GM18502 (cell line): Measurements from ENCODE around the gene MS4A14.
"Not testable (repeated sequence)": the region's sequence is repeated elsewhere in the genome, so short reads cannot be mapped to it uniquely, and the experiment has no call there.

ENCODE experiments used
- ATAC-seq: cut with Tn5 transposase; IDR thresholded peaks from one replicate; pipeline ENCODE4 v1.9.1; 2021; ENCODE audit warnings: mild to moderate bottlenecking; ENCODE audit not compliant: unreplicated experiment, poor library complexity

The MS4A14 gene, protein sequence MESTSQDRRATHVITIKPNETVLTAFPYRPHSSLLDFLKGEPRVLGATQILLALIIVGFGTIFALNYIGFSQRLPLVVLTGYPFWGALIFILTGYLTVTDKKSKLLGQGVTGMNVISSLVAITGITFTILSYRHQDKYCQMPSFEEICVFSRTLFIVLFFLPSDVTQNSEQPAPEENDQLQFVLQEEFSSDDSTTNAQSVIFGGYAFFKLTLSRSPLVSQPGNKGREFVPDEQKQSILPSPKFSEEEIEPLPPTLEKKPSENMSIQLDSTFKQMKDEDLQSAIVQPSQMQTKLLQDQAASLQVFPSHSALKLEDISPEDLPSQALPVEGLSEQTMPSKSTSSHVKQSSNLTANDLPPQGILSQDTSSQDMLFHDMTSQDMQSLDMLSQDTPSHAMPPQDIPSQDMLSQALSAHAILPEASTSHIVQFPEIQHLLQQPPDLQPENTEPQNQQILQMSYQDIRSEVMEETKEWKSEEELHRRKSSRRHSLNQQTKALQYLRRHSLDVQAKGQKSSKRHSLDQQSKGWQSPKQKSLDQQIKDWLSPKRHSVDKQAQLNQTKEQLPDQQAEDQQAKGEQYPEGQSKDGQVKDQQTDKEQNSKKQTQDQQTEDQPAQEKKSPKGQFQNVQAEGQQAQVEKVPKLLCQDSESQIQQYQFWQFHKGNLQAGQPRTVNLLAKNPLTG

DNA sequence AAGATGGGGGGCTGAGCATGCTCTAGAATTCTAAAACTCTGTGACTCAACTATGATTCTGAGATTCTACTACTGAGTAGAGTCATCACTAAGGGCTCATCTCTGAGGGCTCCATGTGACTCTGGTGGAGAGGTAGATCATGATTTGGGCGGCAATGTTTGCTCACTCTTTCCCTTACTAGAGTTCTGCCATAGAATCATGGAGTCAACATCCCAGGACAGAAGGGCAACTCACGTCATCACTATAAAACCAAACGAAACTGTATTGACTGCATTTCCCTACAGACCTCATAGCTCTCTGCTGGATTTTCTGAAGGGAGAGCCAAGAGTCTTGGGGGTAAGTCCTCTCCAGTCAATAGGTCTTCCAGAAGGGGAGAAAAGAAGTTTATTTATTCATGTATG is at the start of gene MS4A14:
TSS of gene MS4A14 (plus strand) at position 78 of the 400 bp plus-strand sequence. CDS start at position 198, 120 bp downstream.
- peak; percentile 22 for ATAC-seq

DNA sequence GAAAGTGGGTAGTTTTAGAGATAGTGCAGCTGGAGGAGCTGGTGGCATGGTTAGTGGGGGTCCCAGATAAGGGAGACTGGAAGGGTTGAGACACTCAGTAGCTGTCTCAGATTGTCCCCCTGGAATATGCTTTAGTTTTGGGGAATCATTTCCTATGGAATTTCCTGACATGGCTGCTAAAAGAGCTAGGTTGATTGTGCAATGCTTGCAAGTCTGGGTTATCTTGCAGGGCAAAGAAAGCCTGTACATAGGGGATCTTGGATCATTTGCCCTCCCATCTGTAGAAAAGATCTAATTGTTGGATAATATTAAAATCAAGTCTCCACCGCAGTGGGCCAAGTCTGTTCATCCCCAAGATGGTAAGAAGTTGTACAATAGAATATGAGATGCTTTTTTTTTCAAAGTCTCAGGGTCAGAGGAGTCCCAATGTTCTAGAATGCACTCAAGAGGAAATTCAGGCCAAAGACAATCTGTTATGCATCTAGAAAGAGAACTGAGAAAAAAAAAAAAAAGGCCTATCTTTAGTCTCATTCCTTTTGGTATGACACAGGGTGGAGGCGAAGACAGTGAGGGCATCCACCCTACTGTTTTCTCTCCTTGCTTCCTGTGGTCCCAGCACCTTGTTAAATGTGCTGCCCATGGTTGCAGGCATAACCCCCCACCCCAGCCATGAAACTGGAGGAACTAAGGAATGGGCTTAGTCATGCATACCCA is 49.0 kb upstream of the MS4A14 start:
- no peak for ATAC-seq

DNA sequence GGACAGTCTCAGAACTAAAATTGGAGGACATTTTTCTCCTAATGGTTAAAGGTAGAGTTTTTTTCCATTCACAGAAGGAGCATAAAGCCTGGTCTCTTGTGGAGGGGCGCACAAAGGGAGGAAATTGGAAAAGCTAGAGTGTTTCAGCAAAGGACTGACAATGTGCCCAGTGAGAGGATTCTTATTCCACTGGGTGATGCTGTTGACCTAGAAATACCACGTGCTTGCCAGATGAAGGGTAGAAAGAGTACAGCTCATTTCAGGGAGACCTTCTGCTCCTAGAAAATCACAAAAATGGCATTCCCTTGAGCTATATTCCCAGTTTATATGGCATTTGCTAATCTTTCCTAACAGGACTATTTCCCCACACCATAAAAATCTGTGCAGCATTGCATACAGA is 48.1 kb upstream of the MS4A14 start:
- ATAC-seq, result no peak

DNA sequence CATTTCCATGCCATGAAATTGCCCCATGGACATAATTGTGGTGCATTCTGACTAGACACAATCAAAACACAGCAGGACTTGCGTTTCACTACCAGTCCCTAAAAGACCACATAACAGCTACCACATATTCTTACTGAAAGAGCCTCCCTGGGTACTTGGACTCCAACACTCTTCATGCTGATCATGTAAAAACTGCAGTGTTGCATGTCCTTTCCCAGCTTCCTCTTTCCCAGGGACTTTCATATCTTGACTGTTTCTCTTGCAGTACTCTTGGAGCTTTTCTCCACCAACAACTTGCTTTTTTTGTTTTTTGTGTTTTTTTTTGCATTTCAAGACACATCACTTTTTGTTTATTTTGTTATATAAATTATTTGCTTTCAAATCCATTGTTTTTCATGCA is 46.3 kb upstream of the MS4A14 start:
- ATAC-seq, result no peak

DNA sequence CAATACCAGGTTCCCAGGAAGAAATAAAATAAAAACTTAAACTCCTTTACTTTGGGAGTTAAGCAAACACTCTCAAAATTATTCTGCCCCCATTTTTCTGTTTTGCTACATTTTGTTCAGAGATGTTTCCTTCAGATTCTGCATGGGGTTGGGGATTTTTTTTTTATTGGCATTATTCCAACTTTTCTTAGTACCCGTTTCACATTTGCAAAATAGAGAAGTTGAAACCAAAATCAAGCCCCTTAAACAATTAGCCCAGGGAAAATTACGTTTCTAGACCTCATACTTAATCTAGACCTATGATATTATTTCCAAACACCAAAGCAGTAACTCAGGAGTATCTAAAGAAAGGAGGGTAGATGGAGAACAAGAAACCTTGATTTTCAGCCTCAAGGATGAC is 38.5 kb upstream of the MS4A14 start:
- no peak for ATAC-seq

DNA sequence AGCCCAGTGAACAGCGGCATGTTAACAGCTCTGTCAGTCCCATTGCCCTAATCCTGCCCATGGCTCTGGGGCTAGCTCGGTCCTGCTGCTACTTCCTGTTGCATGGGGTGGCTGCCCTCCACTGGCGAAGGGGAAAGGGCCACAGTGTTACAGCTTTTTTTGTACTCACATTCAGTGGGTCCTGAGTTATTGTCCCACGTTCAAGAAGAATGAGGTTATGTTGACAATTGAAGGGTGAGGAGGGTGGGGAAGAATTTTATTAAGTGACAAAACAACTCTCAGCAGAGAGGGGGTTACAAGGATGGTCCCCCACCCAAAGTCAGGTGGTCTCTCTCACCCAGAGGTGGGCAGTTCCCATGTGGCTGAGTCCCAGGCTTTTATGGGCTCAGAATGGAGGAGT is 35.6 kb upstream of the MS4A14 start:
- no peak for ATAC-seq

DNA sequence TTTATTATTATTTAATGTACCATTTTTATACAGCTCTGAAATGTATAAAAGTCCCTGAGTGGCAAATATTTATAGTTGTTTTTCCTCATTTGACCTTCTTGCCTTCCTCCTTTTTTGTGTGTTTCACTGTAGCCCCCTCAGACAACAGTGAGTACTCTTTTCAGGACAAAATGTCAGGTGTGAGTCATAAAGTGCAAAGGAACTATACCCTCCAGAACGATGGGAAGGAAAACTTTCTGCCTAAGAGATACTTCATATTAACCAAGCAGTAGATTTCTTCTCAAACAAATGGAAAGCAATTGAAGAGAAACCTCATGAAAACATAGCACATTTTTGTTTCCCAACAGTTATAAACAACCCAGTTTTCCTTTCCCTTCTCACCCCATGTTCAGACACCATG is 34.0 kb upstream of the MS4A14 start:
- no peak for ATAC-seq

DNA sequence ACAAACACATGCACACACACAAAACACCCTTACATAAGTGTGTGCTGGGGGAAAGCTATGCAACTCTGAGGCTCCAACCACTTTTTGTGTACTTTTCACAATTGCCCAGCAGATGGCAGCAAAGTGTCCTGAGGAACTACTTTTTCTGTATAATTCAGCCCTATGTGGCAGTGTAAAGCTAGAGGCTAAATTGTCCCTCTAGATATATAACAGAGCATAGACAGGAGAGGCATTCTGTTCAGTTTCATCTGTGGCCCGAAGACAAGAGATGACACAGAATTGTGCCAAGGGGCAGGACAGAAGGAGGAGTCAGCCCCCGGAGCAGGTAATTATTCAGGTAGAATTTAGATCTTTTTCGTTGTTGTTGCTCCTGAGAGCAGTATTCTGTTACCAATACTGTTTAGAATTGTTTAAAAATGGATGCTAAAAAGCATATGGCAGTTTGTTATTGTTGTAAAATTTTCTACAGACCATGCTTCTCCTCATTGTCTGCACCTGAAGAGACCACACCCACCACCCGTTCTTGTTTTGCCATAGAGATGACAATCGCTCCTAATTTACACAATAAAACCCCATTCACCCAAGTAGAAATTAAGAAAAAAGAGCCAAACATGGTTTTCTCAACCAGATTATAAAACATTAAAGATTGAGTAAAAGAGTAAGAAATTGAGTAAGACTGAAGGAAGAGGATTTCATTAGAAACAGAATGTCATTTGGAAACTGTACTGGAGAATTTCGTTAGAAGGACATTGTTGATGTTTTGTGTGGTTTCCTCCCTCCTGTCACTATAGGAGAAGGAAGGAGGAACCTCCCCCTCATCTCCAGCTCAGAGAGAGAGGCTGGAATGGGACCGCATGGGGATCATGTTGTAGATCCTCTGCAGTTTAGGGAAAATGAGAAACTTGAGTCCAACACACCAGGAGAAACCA is 32.5 kb upstream of the MS4A14 start:
- ATAC-seq, result peak; percentile 64

DNA sequence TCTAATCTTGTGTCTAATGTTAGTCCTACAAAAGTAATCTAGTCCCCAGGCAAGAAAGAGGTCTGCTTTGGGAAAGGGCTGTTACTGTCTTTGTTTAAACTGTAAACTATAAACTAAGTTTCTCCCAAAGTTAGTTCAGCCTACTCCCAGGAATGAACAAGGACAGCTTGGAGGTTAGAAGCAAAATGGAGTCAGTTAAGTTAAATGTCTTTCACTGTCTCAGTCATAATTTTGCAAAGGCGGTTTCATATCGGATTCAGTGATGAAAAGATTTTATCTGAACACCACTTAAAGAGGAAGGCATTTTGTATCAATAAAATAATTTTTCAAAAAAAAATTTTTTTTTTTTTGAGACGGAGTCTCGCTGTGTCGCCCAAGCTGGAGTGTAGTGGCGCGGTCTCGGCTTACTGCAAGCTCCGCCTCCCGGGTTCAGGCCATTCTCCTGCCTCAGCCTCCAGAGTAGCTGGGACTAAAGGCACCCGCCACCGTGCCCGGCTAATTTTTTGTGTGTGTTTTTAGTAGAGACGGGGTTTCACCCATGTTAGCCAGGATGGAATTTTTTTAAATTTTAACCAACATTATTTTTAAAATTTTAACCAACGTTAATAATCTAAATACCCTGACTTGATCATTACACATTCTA is 29.9 kb upstream of the MS4A14 start:
- not testable (repeated sequence) for ATAC-seq

DNA sequence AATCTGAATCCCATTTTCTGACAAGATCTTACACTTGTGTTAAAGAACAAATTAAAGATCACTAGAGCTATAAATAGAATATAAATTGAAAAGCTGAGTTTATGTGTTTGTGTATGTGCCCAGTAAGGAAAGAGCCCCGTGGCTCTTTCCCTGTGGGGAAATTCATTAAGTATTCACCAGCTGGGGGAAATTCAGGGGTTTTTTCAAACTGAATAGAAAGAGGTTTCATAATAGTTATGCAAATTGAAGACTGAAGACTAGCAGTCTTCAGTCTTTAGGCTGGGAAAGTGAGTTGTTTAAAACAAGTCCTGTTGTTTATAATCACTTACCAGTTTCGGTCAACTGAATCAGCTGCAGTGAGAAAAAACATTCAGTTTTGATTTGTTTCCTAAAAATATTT is 29.2 kb upstream of the MS4A14 start:
- ATAC-seq, result peak; percentile 85

DNA sequence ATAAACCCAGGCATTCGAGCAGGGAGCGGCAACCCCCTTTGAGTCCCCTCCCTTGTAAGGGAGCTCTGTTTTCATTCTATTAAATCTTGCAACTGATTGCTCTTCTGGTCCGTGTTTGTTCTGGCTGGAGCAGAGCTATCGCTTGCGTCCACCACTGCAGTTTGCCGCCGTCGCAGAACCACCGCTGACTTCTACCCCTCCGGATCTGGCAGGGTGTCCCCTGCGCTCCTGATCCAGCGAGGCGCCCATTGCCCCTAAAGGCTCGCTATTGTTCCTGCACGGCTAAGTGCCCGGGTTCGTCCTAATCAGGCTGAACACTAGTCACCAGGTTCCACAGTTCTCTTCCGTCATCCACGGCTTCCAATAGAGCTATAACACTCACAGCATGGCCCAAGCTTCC is 28.4 kb upstream of the MS4A14 start:
- ATAC-seq, result no peak

DNA sequence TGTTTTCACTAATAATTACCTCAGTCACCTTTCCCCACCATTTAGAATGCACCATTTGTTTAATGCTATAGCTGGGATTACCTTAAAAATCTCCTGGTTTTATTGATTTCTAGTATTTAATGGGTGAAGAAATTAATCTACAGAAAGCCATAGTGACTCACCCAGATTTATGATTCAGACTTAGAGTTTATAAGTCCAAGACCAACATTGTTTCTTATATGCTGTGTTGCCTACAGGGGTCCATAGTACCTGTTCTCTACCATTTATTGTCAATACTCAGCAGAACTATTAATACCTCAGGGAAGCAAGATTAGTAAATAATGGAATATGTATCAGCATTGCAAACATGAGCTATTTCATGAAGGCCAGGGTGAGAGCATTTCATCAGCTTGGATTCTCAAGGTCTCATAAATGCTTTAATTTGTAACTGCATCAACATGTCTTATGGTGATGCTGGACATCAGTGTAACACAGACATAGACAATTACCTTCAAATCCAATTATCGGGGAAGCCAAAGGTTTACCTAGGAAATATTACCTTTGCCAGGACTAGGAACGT is 25.9 kb upstream of the MS4A14 start:
- no peak for ATAC-seq

DNA sequence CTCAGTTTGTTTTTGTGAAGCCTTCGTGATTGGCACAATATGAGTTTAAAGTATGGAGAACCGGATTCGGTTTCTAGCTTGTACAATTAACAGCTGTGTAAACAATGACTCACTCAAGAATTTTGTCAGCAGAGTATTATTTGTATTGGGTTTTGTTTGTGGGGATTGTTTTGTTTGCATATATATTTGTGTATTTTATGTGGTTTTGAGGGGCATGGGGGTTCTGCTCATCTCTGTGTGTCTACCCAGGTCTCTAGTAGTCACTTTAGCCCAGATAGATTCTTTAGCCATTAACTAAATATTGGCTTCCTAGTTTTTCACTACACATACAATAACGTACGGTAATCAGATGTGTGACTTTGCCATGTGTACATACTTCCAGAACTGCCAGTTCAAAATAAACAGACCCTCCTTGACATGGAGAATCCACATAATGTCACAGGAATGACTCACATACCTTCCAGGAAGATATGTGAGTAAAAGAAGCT is 25.4 kb upstream of the MS4A14 start:
- no peak for ATAC-seq

DNA sequence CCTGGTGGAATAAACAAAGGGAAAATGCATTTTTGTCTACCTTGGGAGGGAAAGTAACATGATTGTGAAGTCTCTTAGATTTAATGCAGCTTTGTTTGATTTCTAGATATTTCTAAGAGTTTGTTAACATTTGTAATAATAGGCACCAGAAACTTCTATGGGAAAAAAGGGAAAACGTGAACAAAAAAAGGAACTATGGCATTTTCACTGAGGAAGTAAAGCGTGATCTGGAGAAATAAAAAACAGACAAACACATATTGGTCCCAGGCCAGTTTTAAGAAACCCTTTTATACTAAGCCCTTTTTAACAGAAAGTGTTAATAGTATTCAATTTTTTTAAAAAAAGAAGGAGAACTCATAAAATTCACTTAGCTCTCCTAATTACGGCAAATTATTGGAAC is 24.9 kb upstream of the MS4A14 start:
- ATAC-seq, result no peak

DNA sequence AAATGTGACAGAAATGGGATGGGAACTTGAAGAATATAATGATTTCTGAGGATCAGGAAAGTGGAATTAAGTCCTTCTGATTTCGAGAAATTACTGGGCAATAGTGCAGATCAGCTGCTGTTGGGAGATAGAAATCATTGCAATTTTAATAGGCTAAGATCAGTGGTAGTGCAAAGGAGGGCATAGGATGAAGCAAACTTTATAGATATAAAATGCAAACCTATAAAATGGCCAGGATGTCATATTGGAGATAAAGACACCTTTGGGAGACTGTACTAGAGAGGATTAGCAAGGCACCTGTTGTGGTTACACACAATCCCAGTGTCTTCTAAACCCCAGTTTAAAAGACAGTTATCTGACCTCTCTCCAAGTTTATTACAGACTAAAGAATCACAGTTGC is 24.4 kb upstream of the MS4A14 start:
- ATAC-seq, result no peak

DNA sequence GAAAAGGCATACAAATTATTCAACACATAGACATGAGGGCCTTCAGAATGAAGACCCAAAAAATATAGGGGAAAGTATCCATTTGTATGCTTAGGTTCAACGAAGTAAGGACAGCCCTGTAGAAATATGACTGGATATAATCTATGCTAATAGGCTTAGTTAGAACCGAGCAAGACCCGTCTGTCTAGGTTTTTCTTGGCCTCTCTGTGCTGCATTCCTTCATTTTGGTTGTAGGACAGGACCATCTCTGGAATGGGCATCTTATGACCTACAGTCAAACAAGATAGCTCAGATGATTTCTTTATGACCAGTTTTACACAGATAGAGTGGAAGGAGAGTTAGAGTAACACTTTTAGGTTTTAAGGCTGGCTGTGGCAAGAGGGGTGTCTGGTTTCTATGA is 23.5 kb upstream of the MS4A14 start:
- no peak for ATAC-seq

DNA sequence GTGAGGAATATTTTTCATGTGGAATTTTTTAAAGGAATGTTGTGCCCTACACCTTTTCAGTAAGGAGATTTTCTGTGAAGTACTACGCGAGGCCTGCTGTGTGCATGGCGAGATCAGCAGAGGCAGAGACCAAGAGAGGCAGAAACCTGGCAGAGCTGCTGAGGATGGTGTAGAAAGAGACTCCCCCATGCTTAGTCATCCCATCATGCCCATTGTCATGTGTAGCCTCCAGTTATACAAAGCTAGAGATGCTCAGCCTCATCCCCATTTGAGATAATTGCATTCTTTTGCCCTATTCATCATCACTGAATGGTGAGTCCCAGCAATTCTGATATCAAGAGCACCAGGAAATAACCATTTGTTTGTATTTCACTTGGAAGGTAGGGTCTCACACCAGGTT is 20.9 kb upstream of the MS4A14 start:
- no peak for ATAC-seq

DNA sequence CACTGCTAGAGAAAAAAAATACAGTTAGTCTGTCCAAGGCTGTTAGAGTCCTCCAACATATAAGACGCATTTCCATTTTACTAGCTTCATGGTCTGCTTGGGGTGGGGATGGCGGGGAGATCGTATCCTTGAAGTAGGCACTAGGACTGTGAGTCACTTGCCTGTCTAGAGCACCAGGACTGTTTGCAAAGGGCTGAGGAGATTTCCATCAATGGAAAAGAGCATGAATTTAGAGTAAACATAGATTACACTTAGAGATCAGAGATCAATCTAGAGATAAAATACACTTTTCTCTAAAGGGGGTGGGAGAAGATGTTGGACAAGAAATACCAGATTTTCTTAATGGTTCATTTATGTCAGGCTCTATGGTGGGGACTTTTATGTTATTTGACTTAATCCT is 19.7 kb upstream of the MS4A14 start:
- no peak for ATAC-seq

DNA sequence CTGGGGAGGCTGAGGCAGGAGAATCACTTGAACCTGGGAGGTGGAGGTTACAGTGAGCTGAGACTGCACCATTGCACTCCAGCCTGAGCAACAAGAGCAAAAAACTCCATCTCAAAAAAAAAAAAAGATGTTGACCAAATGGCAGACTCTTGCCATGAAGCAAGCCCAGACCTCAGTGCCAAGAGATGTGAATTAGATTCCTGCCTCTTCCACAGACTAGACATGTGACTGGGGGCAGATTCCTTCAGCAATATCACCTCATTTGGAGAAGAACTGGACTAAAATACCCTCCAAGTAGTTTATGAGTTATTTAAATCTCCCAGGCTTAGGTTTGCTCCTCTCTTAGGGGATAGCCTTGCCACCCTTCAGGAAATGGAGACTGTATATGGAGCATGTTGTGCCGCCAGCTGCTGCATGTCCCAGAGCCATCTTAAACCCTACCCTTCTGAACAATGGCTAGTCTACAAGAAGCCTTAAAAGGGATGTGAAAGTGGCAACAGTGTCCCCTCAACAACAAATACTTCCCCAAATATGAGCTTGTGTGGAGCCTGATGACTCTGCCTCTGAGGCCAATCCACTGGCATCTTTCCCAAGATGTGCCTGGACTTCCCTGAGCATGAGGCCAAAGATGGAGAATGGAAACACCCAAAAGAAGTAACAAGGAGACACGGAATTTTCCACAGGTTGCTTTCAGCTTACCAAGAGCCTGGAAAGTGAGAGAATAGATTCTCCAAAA is 18.7 kb upstream of the MS4A14 start:
- ATAC-seq, result peak; percentile 38
